GF-D8 (cell line): ENCODE data around the gene TMEM240.

ENCODE experiments used
- DNase-seq: peaks from one replicate; lab custom pipeline; 2025; lab: John Stamatoyannopoulos, UW

The TMEM240 gene

DNA sequence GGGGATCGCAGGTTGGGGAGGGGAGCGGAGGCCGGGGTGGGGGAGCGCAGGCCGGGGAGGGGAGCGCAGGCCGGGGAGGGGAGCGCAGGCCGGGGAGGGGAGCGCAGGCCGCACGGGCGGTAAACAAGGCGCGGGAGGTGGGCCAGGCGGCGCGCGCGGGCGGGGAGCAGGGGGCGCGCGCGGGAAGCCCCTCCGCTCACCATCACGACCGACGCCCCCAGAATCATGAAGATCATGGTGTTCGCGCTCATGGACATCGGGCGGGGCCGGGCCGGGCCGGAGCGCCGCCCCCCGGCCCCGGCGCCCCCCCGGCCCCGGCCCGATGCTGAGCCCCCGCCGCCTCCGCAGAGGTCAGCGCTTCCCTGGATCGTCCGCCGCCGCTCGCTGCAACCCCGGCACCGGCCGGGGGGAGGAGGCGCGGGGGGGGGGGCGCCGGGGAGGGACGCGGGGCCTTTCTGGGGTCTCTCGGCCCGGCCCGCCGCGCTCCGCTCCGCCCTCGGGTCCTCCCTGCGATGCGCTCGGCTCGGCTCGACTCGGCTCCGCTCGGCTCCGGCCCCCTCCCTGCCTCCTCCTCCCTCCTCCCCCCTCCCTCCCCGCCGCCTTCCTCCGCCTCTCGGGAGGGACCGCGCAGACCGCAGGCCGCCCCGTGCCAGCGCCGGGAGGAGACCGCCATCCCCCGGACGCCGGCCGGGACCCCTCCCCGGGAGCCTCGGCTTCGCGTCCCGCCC, at the start of gene TMEM240:
Gene TMEM240 (minus strand): TSS at position 535 of the 728 bp plus-strand sequence. CDS start 278 bp downstream, at position 257.
- DNase-seq, result no peak

DNA sequence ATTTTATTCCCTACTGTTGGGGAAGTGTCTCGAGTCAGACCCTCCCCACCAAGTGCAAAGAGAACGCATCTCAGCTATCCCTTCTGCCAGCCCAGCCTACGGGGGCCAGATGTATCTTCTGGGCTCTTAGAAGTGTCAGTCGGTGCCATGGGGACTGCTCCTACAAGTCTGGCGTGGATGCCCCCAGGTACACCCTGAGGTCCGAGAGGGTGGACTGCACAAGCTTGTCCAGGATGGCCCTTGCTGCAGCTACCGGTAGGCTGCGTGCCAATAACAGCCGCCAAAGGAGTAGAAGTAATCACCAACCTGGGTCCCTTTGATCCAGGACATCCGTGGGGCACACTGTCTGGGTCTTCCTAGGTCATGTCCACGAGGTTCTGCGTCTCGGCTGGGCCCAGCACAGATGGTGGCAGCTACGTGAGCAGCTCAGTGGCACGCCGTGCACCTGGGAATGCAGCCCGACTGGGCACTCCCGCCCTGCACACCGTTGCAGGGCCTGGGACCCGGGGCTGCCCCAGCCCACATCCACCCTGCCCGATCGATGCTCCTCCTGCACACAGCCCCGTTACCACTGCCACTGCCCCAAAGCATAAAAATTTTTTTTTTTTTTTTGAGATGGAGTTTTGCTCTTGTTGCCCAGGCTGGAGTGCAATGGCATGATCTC, 43.1 kb upstream of the TMEM240 start:
- no peak for DNase-seq

DNA sequence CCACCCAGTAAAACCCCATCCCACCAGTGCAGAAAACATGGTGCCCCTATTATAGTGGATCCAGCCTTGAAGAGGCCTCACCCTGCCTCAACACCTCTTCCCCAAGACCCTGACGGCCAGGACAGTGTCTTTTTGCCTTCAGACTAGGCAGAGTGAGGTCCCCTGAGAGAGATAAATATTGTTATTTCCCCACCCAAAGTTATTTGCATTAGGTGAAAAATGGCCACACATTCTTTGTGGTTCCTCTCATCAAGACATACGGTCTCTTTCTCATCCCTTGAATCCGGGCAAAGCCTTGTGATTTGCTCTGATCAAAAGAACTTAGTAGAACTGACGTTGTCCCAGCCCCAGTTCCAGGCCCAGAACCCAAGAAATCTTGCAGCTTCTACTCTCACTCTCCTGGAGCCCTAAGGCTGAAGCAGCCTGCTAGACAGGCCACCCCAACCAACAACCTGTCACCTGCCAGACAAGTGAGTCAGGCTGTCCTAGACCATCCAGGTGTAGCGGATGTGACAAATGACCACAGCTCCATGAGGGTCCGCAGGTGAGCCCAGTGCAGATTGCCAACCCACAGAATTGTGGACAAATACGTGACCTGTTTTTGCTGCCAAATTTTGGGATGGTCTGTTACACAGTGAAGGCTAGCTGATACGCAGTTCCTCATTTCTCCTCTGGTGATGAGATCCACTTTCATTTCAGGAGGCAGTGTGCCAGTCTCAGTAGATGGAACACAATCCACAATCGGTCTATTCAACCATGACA, 42.3 kb upstream of the TMEM240 start:
- DNase-seq, result no peak

DNA sequence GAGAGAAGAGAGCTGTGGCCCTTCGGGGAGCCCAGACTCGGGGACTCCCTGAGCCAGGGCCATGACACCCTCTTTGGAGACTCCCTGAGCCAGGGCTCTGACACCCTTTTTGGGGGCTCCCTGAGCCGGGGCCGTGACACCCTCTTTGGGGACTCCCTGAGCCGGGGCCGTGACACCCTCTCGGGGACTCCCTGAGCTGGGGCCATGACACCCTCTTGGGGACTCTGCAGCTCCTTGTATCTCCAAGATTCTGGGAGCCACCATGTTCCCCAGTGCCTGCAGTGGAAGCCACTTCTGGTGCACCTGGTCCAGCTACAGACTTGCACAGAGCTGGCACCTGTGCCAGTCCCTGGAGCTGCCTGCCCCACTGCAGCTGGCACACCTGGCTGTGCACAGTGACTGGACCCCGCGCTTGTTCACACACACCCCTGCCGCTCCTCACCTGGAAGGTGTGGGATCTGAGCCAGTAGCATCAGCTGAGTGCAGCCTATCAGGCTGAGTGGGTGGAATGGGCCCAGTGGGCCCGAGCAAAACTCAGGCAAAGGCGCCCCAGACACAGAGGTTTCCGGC, 38.0 kb upstream of the TMEM240 start:
- no peak for DNase-seq

DNA sequence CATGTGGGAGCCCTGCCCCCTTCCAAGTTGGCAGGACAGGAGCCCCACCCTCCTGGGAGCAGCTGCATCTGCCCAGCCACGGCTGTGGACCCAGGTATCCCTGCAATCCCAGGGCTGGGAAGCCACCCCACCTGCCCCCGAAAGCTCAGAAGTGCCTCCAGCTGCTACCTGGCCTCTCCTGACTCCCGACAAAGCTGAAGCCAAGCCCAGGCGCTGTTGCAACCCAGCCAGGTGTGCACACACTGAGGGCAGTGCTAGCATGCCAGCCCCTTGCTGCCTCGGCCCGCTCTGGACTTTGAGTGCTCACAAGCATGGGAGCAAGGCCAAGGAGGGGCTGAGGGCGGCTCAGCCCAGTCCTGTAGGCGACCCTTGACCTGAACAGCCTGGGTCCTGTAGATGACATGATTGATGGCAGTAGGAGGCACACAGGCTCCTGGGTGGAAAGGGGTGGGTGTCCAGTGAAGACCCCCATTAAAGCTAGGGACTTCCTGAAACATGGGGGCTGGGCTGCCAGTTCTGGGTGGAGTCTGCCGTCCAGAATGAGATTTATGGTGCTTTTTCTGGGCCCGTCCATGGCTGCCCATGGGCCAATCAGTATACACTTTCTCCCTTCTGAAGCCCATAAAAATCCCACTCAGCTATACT, 37.1 kb upstream of the TMEM240 start:
- DNase-seq, result no peak

DNA sequence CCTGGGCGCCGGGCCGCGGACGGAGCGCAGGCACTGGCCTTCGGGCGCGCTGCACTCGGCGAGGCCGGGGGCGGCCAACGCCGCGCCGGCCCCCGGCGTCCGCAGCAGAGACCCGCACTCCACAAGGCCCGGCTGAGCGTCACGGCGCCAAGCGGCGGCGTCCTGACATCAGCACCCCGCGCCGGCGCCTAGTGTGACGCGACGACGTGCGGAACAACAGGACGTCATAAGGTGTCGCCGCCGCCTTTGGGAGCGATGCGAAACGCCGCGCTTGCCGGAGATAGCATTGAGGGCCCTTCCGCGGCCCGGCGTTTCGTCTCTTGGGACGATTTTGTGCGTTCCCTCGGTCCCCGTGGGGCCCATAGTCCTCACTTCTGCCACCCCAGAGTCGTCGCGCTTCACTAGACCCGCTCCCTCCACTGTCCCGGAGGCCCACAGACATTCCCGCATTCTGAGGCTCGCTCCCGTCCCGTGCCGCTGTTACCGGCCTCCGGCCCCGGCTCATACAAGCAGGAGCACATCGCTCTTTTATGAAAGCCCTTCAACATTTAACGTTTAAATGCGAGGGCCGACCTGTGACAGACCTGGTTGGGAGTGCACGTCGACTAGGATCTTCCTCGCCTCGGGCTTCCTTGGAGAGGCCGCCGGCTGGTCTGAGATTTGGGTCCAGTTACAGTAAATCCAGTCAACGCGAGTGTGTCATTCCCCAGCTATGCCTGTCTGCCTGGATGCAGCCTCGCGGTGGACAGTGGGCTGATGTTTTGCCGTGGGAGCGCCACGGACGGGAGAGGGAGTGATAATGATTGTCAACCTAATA, 34.5 kb upstream of the TMEM240 start, which contains the start of gene SSU72:
Gene SSU72 (minus strand): TSS at position 143 of the 817 bp plus-strand sequence. CDS start 306 bp downstream, outside the sequence.
- peak; percentile 72 for DNase-seq

DNA sequence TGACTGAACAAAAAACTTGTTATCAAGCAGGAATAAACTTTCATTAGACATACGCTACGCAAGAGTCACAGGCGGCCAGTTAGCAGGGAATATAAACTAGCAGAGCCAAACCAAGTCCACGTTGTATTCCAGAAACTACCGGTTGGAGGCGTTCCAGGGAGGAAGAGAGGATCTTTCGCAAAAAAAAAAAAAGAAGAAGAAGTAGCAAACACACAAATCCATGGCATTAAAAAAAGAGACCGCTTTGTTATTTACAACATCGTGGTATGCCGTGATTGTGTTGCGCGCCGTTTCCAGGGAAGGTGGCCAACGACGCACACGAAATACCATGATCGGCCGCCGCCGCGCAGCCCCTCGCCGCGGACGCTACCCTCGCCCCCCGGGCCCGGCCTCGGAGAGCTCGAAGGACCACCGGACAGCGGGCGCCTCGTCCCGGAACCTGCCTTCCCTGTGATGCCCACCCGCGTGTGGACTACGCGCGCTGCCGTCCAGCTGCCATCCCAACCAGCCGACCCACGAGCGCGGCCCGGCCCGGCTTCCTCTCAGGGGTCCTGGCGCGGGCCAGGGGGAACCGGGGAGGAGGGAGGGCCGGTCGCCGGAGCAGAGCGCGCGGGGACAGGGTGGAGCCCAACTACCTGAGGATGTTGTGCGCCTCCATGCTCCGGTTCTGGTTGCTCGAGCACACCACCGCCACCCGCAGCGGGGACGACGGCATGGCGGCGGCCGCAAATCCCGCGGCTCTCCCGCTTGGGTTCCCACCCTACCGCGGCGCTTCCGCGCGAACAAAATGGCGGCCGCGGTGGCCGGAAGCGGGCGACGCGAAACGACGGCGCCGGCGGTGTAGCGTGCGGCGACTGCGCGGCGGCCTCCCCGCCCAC, 33.7 kb upstream of the TMEM240 start:
- DNase-seq, result peak; percentile 32

DNA sequence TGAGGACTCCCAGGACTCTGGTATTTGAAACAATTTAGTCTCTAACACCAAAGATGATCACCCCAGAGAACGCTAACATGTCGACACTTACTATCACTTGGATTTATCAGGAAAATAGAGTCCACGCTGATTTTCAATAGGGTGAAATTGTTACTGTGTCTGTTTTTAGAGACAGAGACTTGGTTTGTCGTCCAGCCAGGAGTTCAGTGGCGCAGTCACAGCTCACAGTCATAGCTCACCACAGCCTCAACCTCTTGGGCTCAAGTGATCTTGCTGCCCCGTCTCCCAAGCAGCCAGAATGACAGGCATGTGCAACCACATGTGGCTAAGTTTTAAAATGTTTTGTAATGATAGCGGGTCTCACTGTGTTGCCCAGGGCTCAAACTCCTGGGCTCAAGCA, 28.9 kb upstream of the TMEM240 start:
- DNase-seq, result no peak

DNA sequence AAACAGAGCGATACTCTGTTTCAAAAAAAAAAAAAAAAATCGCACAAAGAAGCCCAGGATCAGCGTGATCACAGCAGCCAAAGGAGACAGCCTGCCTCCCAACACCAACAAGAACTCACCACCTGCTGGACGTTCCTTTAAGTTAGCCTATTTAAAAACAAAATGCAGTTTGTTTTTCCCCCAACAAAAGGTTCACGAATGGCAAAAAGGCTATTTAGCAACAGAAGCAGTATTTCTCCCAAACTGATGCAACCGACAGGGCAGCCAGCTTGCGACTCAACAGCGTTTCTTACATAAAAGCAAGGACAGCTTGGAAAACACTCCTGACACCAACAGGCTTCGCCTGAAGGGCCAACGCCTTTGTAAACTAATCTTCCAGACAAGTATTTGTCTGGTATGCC, 27.5 kb upstream of the TMEM240 start:
- DNase-seq, result no peak

DNA sequence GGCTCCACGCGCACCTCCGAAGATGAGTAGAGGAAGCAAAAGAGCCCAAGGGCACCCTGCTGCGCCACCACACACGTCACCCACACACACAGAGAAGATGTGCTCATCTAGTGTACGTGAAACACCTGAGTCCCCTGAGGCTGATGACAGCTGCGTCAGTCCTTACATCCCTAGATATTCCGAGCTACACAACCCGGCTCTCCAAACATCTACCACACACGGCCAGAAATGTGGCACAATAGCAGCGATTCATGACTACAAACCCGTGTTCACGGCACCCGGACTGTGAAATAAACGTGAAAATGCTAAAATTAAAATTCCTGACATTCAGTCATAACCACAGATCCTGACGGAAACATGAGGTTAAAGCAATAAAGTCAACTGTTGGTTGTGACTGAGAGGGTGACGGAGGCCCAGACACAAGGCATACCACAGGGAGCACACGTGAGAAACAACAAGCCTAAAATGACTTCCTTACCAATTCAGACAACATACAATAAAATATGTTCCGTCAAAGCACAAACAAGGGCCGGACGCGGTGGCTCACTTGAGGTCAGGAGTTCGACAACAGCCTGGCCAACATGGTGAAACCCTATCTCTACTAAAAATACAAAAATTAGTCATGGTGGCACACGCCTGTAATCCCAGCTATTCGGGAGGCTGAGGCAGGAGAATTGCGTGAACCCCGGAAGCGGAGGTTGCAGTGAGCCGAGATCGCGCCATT, 26.9 kb upstream of the TMEM240 start:
- DNase-seq, result no peak

DNA sequence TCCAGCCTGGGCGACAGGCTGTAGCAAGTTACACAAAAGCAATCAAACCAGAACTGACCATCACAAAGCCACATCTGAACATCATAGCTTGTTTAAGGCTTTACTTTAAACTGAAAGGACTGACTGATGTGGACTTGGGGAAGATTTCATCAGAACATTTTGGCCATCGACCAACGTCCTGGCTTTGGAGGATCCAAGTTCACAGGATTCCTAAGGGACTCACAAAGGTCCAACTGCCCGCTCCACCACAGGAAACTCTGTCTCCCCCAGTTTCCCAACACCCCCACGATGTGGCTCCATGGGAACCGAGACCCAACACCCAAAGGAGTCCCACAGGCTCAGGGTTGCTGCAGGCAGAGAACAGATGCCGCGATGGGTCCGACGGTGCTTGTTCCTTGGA, 24.9 kb upstream of the TMEM240 start:
- DNase-seq, result no peak

DNA sequence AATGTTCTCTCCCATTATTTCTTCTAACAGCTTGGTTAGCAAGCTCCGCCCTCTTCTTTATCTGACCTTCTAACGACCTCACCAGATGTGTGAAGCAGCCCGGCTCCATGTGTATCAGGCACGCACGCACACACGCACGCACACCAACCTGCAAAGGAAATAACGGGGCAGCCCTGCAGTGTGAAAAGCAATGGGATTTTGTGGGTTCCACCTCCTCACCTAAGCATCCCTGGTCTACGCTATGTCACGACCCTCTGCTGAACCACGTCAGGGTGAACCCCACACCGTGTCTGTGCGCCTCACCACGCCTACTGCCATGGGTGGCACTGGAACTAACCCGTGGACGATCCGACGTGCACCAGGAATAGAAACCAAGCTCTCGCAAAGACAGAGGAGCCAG, 23.8 kb upstream of the TMEM240 start:
- no peak for DNase-seq

DNA sequence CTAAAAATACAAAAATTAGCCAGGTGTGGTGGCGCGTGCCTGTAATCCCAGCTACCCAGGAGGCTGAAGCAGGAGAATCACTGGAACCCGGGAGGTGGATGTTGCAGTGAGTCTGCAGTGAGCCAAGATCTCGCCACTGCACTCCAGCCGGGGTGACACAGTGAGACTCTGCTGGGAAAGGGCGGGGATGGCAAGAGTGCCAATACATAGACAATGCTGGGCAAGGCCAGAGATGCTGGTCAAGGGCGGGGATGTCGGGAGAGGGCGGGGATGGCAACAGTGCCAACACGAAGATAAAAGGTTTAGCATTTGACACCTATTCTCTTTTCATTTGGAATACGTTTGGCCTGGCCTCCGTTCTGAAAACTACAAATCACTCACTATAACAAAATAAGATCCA, 23.3 kb upstream of the TMEM240 start:
- no peak for DNase-seq

DNA sequence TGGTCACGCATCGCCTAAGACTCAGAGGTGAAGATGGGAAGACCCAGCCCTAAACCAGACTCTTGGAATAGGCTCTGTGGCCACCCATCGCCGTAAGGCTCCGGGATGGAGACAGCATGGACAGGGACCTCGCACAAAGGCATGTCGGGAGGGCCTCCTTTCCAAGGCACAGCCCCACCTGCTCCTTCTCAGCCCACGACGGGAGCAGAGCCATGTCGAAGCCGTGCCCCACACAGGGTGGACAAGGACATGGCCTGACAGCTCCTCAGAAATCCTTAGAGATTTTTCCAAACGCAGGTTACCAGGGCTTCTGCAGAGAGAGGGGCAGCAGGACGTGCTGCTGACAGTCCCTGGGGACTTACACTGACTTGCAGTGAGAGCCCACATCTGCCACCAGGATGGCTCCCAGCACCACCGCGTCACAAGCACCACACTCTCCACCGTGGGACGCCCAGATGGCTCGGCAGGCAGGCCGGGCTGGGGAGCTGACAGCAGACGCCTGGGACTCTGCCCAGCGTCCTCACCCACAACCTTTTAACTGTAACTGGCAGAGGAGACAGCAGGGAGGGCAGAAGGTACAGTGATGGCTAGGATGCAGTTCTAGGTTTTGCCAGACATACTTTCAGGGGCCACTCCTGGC, 22.3 kb upstream of the TMEM240 start:
- no peak for DNase-seq

DNA sequence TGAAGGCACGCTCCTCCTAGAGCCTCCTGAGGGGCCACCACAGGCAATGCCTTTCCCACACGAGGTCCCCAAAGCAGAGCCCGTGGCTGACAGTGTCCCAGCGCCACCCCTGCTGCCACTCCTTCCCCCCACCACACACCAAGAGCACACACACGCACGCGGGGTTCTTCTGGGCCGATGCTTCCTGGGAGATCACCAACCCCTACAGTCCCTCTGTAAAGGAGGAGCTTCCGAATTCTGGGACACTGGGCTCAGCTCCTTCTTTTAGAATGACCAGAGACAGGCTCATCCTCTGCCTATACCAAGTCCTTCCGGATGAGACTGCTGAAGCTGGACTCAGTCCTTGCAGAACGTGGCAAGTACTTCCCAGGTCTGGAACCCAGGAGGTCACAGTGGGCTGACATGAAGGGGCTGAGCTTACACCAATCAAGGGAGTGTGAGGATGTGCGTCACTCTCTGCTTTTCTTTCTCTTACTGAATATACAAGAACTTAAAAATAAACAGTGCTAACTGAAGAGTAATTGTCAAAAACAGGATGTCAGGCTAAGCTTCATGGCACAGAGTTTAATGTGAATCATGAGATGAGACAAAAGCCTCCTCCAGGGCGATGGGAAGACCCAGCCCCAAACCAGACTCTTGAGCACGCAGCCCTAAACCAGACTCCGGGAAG, 21.5 kb upstream of the TMEM240 start:
- DNase-seq, result no peak

DNA sequence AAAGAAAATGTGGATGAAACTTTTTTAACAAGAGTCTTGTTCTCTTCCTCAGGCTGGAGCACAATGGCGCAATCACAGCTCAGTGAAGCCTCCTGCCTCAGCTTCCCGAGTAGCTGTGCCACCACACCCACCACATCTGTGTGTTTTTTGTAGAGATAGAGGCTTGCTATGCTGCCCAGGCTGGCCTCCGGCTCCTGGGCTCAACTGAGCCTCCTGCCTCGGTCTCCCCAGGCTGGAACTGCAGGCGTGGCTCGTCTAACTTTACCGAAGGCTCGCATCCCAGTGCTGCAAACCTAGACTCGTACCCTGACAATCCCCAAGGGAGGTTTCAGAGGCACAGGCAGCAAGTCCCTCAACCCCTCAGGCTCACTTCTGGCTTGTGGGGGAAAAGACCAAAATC, 19.8 kb upstream of the TMEM240 start:
- DNase-seq, result no peak

DNA sequence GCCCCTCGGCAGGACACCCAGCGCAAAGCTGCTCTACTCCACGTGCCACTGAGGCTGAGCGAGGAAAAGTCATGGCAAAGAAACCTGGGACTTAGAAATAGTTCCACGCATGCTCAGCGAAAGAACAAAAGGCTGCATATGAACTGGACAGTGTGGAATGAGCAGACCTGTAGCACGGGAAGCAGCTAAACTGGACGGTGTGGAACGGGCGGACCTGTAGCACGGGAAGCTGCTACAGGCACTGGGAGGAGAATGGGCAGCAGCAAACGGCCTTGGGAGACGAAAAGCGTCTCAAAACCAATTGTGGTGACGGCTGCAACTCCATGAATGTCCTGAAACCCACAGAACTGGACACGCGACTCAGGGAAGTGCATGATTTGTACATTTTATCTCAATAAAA, 18.6 kb upstream of the TMEM240 start:
- DNase-seq, result no peak

DNA sequence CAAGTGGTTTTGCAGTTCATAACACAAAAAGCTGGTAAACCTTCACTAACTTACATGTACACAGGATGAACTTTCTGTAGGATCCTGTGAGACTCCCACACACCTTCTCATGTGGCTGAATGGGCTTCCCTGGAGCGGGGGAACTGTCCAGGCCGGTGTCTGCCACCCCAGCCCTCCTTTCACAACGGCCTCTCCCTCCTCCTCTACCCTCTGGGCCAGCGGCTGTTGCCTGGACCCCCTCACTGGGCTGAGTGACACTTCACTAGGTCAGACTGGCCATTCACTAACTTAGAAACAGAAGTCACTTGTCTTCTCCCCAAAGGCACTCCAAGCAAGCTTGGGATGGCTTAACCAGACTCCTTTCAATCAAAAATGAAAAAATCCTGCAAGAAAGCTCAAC, 18.2 kb upstream of the TMEM240 start:
- DNase-seq, result no peak
